Measurements from ENCODE around the gene DBP. TPM values are rescaled to one million over a fixed set of nuclear protein-coding genes. Genes with fewer than 3 reads are reported as not detected.

The DBP gene
- total and polyA plus RNA-seq, 10 of the 15 experiments (the other 5 are each of a cell fraction or from before 2014, with no cell fraction given): 2.0 to 10.6 (median 6.9) TPM

- TF ChIP-seq CEBPZ (IDR thresholded peaks at IDR 0.05; ENCODE audit: low read depth, low read length) (no peak), CREM (IDR thresholded peaks at IDR 0.05; ENCODE audit: low read depth) (no peak), E4F1 (IDR thresholded peaks at IDR 0.05; ENCODE audit: borderline replicate concordance, partially characterized antibody) (no peak), NBN (IDR thresholded peaks at IDR 0.05) (no peak)
Observed at GRCh38 chr19:48661711-48662090, 24.5 kb upstream of the DBP start (continued).
